HG02943 (cell line): Measurements from ENCODE around the gene TNRC18.
"Not testable (repeated sequence)": the region's sequence is repeated elsewhere in the genome, so short reads cannot be mapped to it uniquely, and the experiment has no call there.

ENCODE experiments used
- ATAC-seq: cut with Tn5 transposase; IDR thresholded peaks from one replicate; pipeline ENCODE4 v1.9.1; 2021; ENCODE audit warnings: mild to moderate bottlenecking, low read depth, moderate library complexity; ENCODE audit not compliant: unreplicated experiment

The TNRC18 gene

GRCh38 chr7:5423306-5423975 lies at the start of gene TNRC18:
Gene TNRC18, minus strand, starts transcription at chr7:5423834. Its CDS starts 2,588 bp downstream, at chr7:5421246.
- ATAC-seq: no peak

- ATAC-seq: no peak
Measured at GRCh38 chr7:5472432-5473315, 49.0 kb upstream of the TNRC18 start.

- ATAC-seq: not testable (repeated sequence)
Measured at GRCh38 chr7:5471623-5472022, 48.0 kb upstream of the TNRC18 start.

- no peak for ATAC-seq
Measured at GRCh38 chr7:5470816-5471215, 47.2 kb upstream of the TNRC18 start.

- ATAC-seq: no peak
Measured at GRCh38 chr7:5470167-5470532, 46.5 kb upstream of the TNRC18 start.

- ATAC-seq: no peak
Measured at GRCh38 chr7:5469375-5470166, 45.9 kb upstream of the TNRC18 start.

- no peak for ATAC-seq
Measured at GRCh38 chr7:5467645-5468044, 44.0 kb upstream of the TNRC18 start.

GRCh38 chr7:5466551-5466950 lies 42.9 kb upstream of the TNRC18 start:
- ATAC-seq: no peak

GRCh38 chr7:5463031-5463430 lies 39.4 kb upstream of the TNRC18 start:
- no peak for ATAC-seq

- ATAC-seq: no peak
Measured at GRCh38 chr7:5462216-5462615, 38.6 kb upstream of the TNRC18 start.

DNA sequence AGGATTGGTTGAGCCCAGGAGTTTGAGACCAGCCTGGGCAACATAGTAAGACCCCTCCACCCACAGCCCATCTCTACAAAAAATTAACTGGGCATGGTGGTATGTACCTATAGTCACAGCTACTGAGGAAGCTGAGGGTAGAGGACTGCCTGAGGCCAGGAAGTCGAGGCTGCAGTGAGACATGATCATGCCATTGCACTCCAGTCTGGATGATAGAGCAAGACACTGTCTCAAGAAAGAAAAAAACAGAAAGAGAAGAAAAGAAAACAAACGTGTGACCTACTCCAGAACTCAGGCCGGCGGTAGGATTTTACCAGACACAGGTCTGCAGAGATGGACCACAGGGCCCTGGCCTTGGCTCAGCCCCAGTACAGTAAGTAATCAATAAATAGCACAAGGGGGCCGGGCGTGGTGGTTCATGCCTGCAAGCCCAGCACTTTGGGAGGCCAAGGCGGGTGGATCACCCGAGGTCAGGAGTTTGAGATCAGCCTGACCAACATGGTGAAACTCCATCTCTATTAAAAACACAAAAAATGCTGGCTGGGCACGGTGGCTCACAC lies 35.4 kb upstream of the TNRC18 start:
- no peak for ATAC-seq

DNA sequence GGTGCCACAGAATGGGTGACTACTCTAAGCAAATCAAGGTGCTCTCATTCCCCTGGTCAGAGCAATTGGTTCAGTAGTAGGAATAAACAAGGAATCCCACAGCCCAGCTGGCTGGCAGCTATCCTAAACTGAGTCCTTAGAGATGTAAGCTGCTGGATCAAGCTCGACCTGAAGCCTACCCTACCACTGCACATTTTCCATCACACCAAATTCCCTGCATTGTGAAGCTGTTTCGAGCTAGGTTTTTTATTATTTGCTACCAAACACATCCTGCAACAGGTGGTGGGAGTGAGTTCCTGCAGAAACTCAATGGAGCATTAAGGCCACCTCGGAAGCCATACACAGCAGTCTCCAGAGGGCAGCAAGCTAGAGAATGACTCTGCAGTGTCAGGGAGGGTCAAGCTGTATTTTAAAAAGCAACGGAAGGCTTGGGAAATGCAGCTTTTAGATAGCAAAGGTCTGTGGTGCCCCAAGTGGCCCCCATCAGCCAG lies 33.7 kb upstream of the TNRC18 start:
- ATAC-seq: no peak

DNA sequence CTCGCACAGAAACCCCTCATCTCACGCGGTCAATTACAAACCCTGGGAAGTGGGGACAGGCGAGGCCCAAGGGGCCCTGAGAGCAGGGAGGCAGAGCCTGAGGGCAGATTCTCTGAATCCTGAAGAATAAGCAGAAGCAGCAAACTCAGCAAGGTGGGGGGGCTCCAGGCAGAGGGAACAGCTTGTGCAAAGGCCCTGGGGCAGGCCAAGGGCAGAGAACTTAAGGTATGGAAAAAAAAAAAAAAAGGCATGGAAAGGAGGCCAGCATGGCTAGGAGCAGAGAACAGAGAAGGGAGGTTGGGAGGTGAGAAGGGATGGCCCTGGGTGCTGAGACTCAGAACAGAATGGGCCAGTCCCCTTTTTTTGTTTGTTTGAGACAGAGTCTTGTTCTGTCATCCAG lies 32.8 kb upstream of the TNRC18 start:
- no peak for ATAC-seq

DNA sequence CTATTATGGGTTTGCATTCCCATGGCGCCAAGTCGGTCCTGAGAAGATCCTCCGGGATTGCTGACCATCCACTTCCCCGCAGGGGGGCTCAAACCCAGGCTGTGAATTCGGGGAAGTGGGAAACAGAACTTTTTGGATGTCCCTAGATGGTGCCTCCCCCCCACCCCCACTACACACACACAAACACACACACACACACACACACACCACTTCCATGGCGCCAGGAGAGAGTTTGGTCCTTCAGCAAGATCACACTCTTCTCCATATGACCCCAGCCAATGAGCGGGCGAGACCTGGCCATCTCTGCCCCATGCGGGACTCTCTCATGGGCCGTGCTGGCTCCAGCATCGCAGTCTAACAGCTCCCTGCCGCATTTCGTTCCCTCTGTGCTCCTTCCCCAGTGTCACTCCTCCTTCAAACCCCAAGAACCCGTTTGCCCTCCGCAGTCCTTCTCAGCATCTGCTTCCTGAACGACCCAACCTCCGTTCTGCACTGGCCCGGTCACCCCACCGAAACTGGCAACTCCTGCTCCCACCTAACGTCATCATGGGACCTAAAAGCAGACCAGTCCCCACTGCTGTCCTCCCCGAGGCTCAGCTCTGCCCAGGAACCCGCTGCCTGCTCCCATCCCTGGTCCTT lies 32.1 kb upstream of the TNRC18 start:
- ATAC-seq: no peak

DNA sequence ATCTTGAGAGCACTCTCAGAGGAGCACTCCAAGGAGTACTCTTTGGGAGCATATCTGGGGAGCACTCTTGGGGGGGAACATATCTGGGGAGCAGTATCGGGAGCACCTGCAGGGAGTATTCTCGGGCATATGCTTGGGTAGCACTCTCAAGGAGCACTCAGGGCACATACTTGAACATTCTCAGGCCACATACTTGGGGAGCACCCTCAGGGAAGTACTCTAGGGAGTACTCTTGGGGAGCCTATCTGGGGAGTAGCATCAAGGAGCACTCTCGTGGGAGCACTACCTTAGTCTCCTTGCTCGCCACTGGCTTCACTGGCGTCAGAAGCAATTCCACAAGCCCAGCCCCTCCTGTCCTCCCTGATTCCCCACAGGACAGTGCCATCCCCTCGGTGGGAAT lies 31.5 kb upstream of the TNRC18 start:
- no peak for ATAC-seq

DNA sequence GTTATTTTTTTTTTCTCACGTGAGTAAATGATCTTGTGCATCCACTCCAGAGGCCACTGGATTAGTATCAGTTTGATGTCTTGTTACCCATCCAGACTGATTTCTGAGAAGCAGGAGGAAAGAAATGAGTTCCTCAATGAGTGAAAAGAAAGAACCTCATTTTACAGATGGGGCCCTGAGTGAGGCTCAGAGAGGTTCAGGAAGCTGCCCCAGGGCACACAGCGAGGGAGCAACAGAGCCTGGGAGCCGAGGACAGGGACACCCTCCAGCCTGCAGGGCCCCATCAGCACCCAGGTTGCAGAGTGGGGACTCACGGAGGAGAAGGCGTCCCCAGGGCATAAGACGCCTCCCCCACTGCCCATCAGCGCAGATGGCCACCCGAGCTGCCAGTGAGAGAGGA lies 30.9 kb upstream of the TNRC18 start:
- ATAC-seq: no peak

- ATAC-seq: no peak
Measured at GRCh38 chr7:5453566-5454075, 30.0 kb upstream of the TNRC18 start.

DNA sequence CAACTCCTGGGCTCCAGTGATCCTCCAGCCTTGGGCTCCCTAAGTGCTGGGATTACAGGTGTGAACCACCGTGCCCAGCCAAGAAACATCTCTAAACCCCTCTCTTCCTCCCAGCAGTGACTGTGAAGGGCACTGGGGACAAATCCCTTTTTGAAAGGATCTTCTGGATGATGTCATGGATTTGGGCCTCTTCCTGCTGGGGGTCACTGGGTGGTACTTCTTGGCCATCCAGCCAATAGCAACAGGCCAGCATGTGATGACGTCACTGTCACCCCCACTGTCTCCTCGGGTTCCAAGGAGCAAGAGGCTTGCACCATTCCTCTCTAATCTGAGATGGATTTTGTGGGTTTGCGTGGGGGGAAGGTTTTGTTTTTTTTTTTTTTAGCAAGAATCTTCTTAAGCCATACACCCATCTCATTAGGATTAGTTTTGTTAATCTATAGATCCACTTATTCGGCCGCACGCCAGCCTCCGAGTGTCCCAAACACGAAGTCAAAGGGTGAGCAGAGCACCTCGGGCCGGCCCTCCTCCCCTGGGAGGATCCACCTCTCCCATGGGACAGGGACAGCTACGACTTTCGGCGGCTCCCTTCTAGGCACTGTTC lies 29.4 kb upstream of the TNRC18 start:
- no peak for ATAC-seq

GRCh38 chr7:5452470-5452899 lies 28.9 kb upstream of the TNRC18 start:
- ATAC-seq: no peak

- no peak for ATAC-seq
Measured at GRCh38 chr7:5451391-5451790, 27.8 kb upstream of the TNRC18 start.
